Measurements from ENCODE around the gene TBL1X. TPM values are rescaled to one million over a fixed set of nuclear protein-coding genes. Genes with fewer than 3 reads are reported as not detected.

The TBL1X gene
- total and polyA plus RNA-seq, 8 donors = 4.7 to 53.1 (median 9.5) TPM

DNA sequence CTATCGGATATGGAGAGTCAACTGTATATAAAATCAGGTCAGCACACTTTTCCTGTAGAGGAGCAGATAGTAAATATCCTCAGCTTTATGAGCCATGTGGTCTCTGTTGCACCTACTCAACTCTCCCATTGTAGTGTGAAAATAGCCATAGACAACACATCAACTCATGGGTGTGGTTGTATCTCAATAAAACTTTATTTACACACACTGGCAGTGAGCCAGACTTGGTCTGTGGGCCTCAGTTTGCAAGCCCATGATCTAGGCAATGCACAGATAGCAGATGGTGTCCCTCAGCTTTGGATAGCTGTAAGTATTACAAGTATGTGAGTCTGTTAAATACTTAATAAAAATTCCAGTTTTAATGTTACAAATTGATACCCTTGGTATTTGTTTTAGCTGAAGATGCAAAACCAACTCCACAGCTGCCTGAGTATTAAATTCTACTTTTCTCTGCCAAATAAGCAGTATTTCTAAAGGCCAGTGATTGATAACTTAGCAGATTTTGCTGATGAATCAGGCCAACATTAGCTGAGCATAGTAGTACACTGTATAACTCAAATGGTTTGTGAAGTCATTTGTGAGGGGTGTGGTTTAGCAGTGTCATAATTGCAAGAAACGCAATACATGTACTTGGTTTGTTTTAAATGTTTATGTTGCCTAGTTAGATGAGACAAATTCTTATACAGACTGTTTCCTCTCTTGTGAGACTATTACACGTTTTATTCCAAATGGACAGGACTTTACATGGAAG lies 213.5 kb downstream of the TBL1X start:
- 73 to 94% (median 92%) methylated on average over 3 of the region's 3 CpGs for WGBS, 5 donors
- TF ChIP-seq EP300 (IDR thresholded peaks at IDR 0.05) (no peak), POLR2A (IDR thresholded peaks at IDR 0.05) (no peak), POLR2AphosphoS5 (IDR thresholded peaks at IDR 0.05) (no peak)
- TF ChIP-seq, protein P1, sequence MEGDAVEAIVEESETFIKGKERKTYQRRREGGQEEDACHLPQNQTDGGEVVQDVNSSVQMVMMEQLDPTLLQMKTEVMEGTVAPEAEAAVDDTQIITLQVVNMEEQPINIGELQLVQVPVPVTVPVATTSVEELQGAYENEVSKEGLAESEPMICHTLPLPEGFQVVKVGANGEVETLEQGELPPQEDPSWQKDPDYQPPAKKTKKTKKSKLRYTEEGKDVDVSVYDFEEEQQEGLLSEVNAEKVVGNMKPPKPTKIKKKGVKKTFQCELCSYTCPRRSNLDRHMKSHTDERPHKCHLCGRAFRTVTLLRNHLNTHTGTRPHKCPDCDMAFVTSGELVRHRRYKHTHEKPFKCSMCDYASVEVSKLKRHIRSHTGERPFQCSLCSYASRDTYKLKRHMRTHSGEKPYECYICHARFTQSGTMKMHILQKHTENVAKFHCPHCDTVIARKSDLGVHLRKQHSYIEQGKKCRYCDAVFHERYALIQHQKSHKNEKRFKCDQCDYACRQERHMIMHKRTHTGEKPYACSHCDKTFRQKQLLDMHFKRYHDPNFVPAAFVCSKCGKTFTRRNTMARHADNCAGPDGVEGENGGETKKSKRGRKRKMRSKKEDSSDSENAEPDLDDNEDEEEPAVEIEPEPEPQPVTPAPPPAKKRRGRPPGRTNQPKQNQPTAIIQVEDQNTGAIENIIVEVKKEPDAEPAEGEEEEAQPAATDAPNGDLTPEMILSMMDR (IDR thresholded peaks at IDR 0.05) = no peak
- H3K4me3 ChIP-seq = no peak overlapping the region
- no peaks in the 10 kb centered on the region for H3K27me3 ChIP-seq
- H3K36me3 ChIP-seq = no peaks in the 10 kb centered on the region
- H3K27ac ChIP-seq = no peak overlapping the region
- intact Hi-C loops (cut with DNase I; ENCODE audit: low total_unique reads) = no loop called here
- DNase-seq = peak in 1 of 2 donors; percentile 21
- H3K4me1 ChIP-seq = peaks cover 0 to 3% (median 0%) of the 10 kb centered on the region in 4 donors
- H3K9me3 ChIP-seq = peaks cover 0 to 7% (median 0%) of the 10 kb centered on the region in 4 donors

DNA sequence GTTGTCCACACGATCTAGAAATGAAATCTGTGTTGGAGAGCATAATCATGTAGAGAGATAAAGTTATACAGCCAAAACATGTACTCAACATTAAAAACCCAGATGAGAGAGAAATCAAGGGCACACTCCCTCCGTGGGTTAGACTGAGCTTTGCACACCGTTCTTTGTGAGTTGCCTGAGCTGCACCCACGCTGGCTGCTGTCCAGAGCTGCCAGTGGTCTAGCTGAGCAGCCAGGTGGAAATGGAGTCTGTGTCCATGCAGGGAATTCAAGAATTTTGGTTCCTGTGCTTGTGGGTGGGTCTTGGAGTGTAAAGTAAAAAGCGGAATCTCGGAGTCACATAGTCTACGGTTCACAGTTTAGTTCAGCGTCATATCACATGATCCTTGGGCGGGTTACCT lies 216.2 kb downstream of the TBL1X start:
- Histone ChIP-seq H3K27ac (no peak overlapping the region), H3K36me3 (peaks cover 0 to 2% (median under 1%) of the 10 kb centered on the region in 4 donors), H3K4me3 (no peak overlapping the region), H3K9me3 (peaks cover 0 to 7% (median 0%) of the 10 kb centered on the region in 4 donors), H3K4me1 (peaks cover 0 to 3% (median 0%) of the 10 kb centered on the region in 4 donors), H3K27me3 (no peaks in the 10 kb centered on the region)
- TF ChIP-seq, protein P1 (IDR thresholded peaks at IDR 0.05) = no peak
- TF ChIP-seq POLR2AphosphoS5 (IDR thresholded peaks at IDR 0.05) (no peak), EP300 (IDR thresholded peaks at IDR 0.05) (no peak), POLR2A (IDR thresholded peaks at IDR 0.05) (no peak)
- intact Hi-C loops (cut with DNase I; ENCODE audit: low total_unique reads) = no loop called here
- DNase-seq = no peak
- 79 to 85% (median 80%) methylated on average over 9 of the region's 9 CpGs for WGBS, 5 donors

GRCh38 chrX:9681422-9681821 lies 216.6 kb downstream of the TBL1X start:
- H3K4me3 ChIP-seq = no peak overlapping the region
- peaks cover 0 to 3% (median 0%) of the 10 kb centered on the region in 4 donors for H3K4me1 ChIP-seq
- no peak for DNase-seq
- H3K9me3 ChIP-seq = peaks cover 0 to 4% (median 0%) of the 10 kb centered on the region in 4 donors
- H3K27me3 ChIP-seq = no peaks in the 10 kb centered on the region
- intact Hi-C loops (cut with DNase I; ENCODE audit: low total_unique reads) = no loop called here
- no peak for TF ChIP-seq EP300 (IDR thresholded peaks at IDR 0.05)
- TF ChIP-seq POLR2A (IDR thresholded peaks at IDR 0.05) = no peak
- peaks cover 0 to 5% (median 2%) of the 10 kb centered on the region in 4 donors for H3K36me3 ChIP-seq
- H3K27ac ChIP-seq = no peak overlapping the region
- WGBS, 5 donors = 77 to 91% (median 85%) methylated on average over 4 of the region's 4 CpGs

DNA sequence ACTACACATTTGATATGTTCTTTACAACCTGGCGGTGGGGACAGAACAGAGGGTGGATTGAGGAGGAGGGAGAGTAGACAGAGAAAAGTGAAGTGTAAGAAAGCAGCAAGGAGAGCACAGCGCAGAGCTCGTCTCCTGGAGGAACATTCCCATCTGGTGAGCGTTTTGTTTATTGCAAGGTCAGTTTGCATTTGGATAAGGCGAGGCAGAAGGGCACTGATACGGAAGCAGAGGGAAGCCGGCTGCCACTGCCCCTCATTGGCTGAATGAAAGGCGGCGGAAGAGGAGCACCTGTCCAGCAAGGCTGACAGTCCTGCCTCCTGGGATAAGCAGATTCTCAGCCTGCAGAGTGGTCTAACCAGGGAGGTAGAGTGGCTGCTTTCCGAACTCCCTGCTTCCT lies 217.6 kb downstream of the TBL1X start:
- DNase-seq = peak in 1 of 2 donors; percentile 67
- intact Hi-C loops (cut with DNase I; ENCODE audit: low total_unique reads) = no loop called here

More for the DNA sequence above, 217.6 kb downstream of the TBL1X start:
- H3K36me3 ChIP-seq = peaks cover 0 to 5% (median 2%) of the 10 kb centered on the region in 4 donors
- H3K4me3 ChIP-seq = no peak overlapping the region
- H3K27ac ChIP-seq = no peak overlapping the region
- H3K9me3 ChIP-seq = no peaks in the 10 kb centered on the region
- 19 to 51% (median 29%) methylated on average over 9 to 10 of the region's 10 CpGs for WGBS, 5 donors
- H3K4me1 ChIP-seq = peaks cover 0 to 3% (median 0%) of the 10 kb centered on the region in 4 donors
- TF ChIP-seq EP300 (IDR thresholded peaks at IDR 0.05) = no peak
- TF ChIP-seq POLR2AphosphoS5 (IDR thresholded peaks at IDR 0.05) = no peak
- TF ChIP-seq, protein P1 (IDR thresholded peaks at IDR 0.05) = peak in 4 of 7 experiments; percentile 12 to 34 (median 18)
- TF ChIP-seq POLR2A (IDR thresholded peaks at IDR 0.05) = no peak
- no peaks in the 10 kb centered on the region for H3K27me3 ChIP-seq

All from stomach (tissue), 9 donors.